Liver (tissue), 10 donors: ENCODE results near the gene PATZ1. TPM values are rescaled to one million over a fixed set of nuclear protein-coding genes. Genes with fewer than 3 reads are reported as not detected.
A peak's percentile ranks its signal among the peaks of the same experiment; 100 is the strongest.

Experiments
- DNase-seq: peaks from one replicate; pipeline ENCODE4 v3.0.0-alpha.2; 2017; ENCODE audit warnings: low spot score
- H3K27ac ChIP-seq, 2 donors: one replicate each; pipeline ENCODE4 v1.7.0; 2013; ENCODE audit warnings: inconsistent platforms in 2 of 2, low read length in 2 of 2, control low read depth in 1 of 2, low read depth in 1 of 2, mild to moderate bottlenecking in 1 of 2
- H3K27me3 ChIP-seq, 4 donors: one replicate each; pipeline versions ENCODE4 v1.6.1 to v1.7.0; 2013; ENCODE audit warnings: low read length in 3 of 4, inconsistent platforms in 1 of 4, mild to moderate bottlenecking in 1 of 4, moderate library complexity in 1 of 4; ENCODE audit not compliant: control insufficient read depth in 4 of 4, insufficient read depth in 4 of 4
- H3K36me3 ChIP-seq, 4 donors: one replicate each; pipeline versions ENCODE4 v1.6.1 to v1.7.0; 2013; ENCODE audit warnings: low read length in 3 of 4, mild to moderate bottlenecking in 3 of 4, low read depth in 1 of 4, moderate library complexity in 1 of 4; ENCODE audit not compliant: control insufficient read depth in 4 of 4, insufficient read depth in 3 of 4
- H3K4me1 ChIP-seq, 4 donors: one replicate each; pipeline versions ENCODE4 v1.6.1 to v1.7.0; 2013; ENCODE audit warnings: low read length in 3 of 4, mild to moderate bottlenecking in 3 of 4, moderate library complexity in 1 of 4; ENCODE audit not compliant: control insufficient read depth in 4 of 4, insufficient read depth in 4 of 4
- H3K4me3 ChIP-seq, 3 donors: one replicate each; pipeline versions ENCODE4 v1.6.1 to v1.7.0; 2013; ENCODE audit warnings: low read length in 3 of 3, control low read depth in 1 of 3, low read depth in 1 of 3, mild to moderate bottlenecking in 1 of 3
- H3K9ac ChIP-seq, 2 donors: one replicate each; pipeline ENCODE4 v1.7.0; 2013; ENCODE audit warnings: low read length in 2 of 2, mild to moderate bottlenecking in 2 of 2, moderate library complexity in 2 of 2, control low read depth in 1 of 2, low read depth in 1 of 2
- H3K9me3 ChIP-seq, 4 donors: one replicate each; pipeline versions ENCODE4 v1.6.1 to v1.7.0; 2013; ENCODE audit warnings: low read length in 3 of 4; ENCODE audit not compliant: control insufficient read depth in 4 of 4
- ATF3 ChIP-seq: IDR thresholded peaks from 2 replicates; pipeline ENCODE4 v1.6.1; 2016; ENCODE audit warnings: antibody characterized with exemption
- CTCF ChIP-seq: fragments of 150-350 bp; IDR thresholded peaks from 2 replicates; pipeline ENCODE4 v1.5.1; 2017; ENCODE audit warnings: improper control_type of control experiment, low read depth, low read length; ENCODE audit not compliant: missing input control
- EGR1 ChIP-seq, 2 donors: IDR thresholded peaks; 2 replicates each; pipeline ENCODE4 v1.6.1; 2016 to 2018; ENCODE audit warnings: antibody characterized with exemption in 2 of 2, low read depth in 2 of 2
- FOXA1 ChIP-seq: IDR thresholded peaks from 2 replicates; pipeline ENCODE4 v1.6.1; 2016; ENCODE audit warnings: antibody characterized with exemption
- FOXA2 ChIP-seq: IDR thresholded peaks from 2 replicates; pipeline ENCODE4 v1.6.1; 2016; ENCODE audit warnings: antibody characterized with exemption
- GABPA ChIP-seq, 2 donors: IDR thresholded peaks in 1 of 2; conservative IDR thresholded peaks in 1 of 2; 2 replicates each; pipeline ENCODE4 v1.6.1; 2016; ENCODE audit warnings: antibody characterized with exemption in 2 of 2, mild to moderate bottlenecking in 1 of 2, moderate library complexity in 1 of 2
- HNF4A ChIP-seq, 2 donors: conservative IDR thresholded peaks; 2 replicates each; pipeline ENCODE4 v1.6.1; 2016; ENCODE audit warnings: antibody characterized with exemption in 2 of 2, mild to moderate bottlenecking in 2 of 2
- HNF4G ChIP-seq: IDR thresholded peaks from 2 replicates; pipeline ENCODE4 v1.6.1; 2016; ENCODE audit warnings: antibody characterized with exemption
- JUND ChIP-seq, 2 donors: IDR thresholded peaks; 2 replicates each; pipeline ENCODE4 v1.6.1; 2016; ENCODE audit warnings: antibody characterized with exemption in 2 of 2
- MAX ChIP-seq: IDR thresholded peaks from 2 replicates; pipeline ENCODE4 v1.6.1; 2016; ENCODE audit warnings: antibody characterized with exemption
- NR2F2 ChIP-seq: IDR thresholded peaks from 2 replicates; pipeline ENCODE4 v1.6.1; 2016; ENCODE audit warnings: antibody characterized with exemption
- RAD21 ChIP-seq, 2 donors: IDR thresholded peaks; 2 replicates each; pipeline ENCODE4 v1.6.1; 2016; ENCODE audit warnings: antibody characterized with exemption in 2 of 2, mild to moderate bottlenecking in 2 of 2
- RXRA ChIP-seq, 2 donors: IDR thresholded peaks; 2 replicates each; pipeline ENCODE4 v1.6.1; 2017 to 2018; ENCODE audit warnings: antibody characterized with exemption in 2 of 2, mild to moderate bottlenecking in 1 of 2
- SP1 ChIP-seq: IDR thresholded peaks from 2 replicates; pipeline ENCODE4 v1.6.1; 2018; ENCODE audit warnings: antibody characterized with exemption, mild to moderate bottlenecking
- TAF1 ChIP-seq: conservative IDR thresholded peaks from 2 replicates; pipeline ENCODE4 v1.6.1; 2016; ENCODE audit warnings: antibody characterized with exemption, mild to moderate bottlenecking
- YY1 ChIP-seq: IDR thresholded peaks from 2 replicates; pipeline ENCODE4 v1.6.1; 2016; ENCODE audit warnings: antibody characterized with exemption, mild to moderate bottlenecking
- ZBTB33 ChIP-seq: IDR thresholded peaks from 2 replicates; pipeline ENCODE4 v1.6.1; 2016; ENCODE audit warnings: antibody characterized with exemption
- WGBS: extraction: QIAGEN DNeasy Blood & Tissue Kit; methylation state at CpG from one replicate; pipeline ENCODE4 v1.1.7; 2013; 5-methylcytosine and 5-hydroxymethylcytosine counted together
- polyA plus RNA-seq, 2 donors: library from polyadenylated mRNA; stranded (reverse) in 1 of 2; unstranded in 1 of 2; fragments of 200-250 nt in 1 of 2; fragments of >200 nt in 1 of 2; fragmentation: Nextera tagmentation in 1 of 2; extraction: Ambion mirVana in 1 of 2; gene quantifications; one replicate each; pipeline versions ENCODE4 v1.2.1 to v1.2.3, GENCODE V29; 2013 to 2015
- small RNA-seq: library from RNA; depleted of rRNA; stranded (forward); fragments of <200 nt; gene quantifications from one replicate; pipeline ENCODE3, GENCODE V24; 2014
- total RNA-seq, 2 donors: library from RNA; depleted of rRNA; stranded (reverse); fragments of >200 nt; gene quantifications; one replicate each; pipeline ENCODE4 v1.2.3, GENCODE V29; 2014
- donor health status: healthy.
- donor health status: healthy.
- donor health status: healthy.
- donor health status: healthy.
- donor health status: healthy.

PATZ1 gene
- total and polyA plus RNA-seq, 4 donors: 3.8 to 13.5 (median 10.1) TPM

- Histone ChIP-seq H3K36me3 (peaks cover 7 to 18% (median 12%) of the 10 kb centered on the region in 4 donors), H3K4me3 (no peak overlapping the region), H3K27ac (peak overlapping the region in 1 of 2 donors; percentile 57), H3K9me3 (no peaks in the 10 kb centered on the region), H3K9ac (no peak overlapping the region), H3K4me1 (peaks cover 0 to 13% (median 6%) of the 10 kb centered on the region in 4 donors), H3K27me3 (no peaks in the 10 kb centered on the region)
- DNase-seq: no peak
- WGBS: 88% methylated on average over 5 of the region's 5 CpGs
- TF ChIP-seq HNF4A (conservative IDR thresholded peaks at IDR 0.05) (no peak), SP1 (no peak), YY1 (no peak), EGR1 (IDR thresholded peaks at IDR 0.05; ENCODE audit: low read depth in 2 of 2) (no peak), JUND (IDR thresholded peaks at IDR 0.05) (no peak), MAX (no peak), RXRA (IDR thresholded peaks at IDR 0.05) (no peak), NR2F2 (no peak), GABPA (IDR thresholded peaks at IDR 0.05 in 1 of 2, conservative IDR thresholded peaks at IDR 0.05 in 1 of 2) (no peak), RAD21 (IDR thresholded peaks at IDR 0.05) (no peak), ZBTB33 (no peak), FOXA1 (no peak), TAF1 (no peak), ATF3 (no peak), FOXA2 (no peak), CTCF (no peak), HNF4G (no peak)
Observed at GRCh38 chr22:31277741-31278140, 68.4 kb downstream of the PATZ1 start.

GRCh38 chr22:31276426-31277167, 69.5 kb downstream of the PATZ1 start:
- H3K27me3 ChIP-seq: no peaks in the 10 kb centered on the region
- no peak overlapping the region for H3K9ac ChIP-seq
- no peak overlapping the region for H3K27ac ChIP-seq
- no peak overlapping the region for H3K4me3 ChIP-seq
- 95% methylated on average over 65 of the region's 69 CpGs for WGBS
- no peak for DNase-seq
- peaks cover 7 to 20% (median 14%) of the 10 kb centered on the region in 4 donors for H3K36me3 ChIP-seq
- peaks cover 0 to 13% (median 6%) of the 10 kb centered on the region in 4 donors for H3K4me1 ChIP-seq
- TF ChIP-seq HNF4A (conservative IDR thresholded peaks at IDR 0.05): no peak
- TF ChIP-seq EGR1 (IDR thresholded peaks at IDR 0.05; ENCODE audit: low read depth in 2 of 2): no peak
- no peak for TF ChIP-seq TAF1
- TF ChIP-seq CTCF: no peak
- no peaks in the 10 kb centered on the region for H3K9me3 ChIP-seq

Small RNAs within 50 kb of the gene (small RNA-seq; reads per million reads assigned to genes)
- not detected for gene RNA5SP496
- gene RNU6-338P: not detected

Other genes with a start within 250 kb of the PATZ1 start
- 1 to 10 TPM; 3.0 to 9.0 TPM for gene SELENOM, start 238.8 kb downstream of the PATZ1 start, total RNA-seq
- 10 to 100 TPM; 15.5 to 17.3 TPM for gene SELENOM, start 238.8 kb downstream of the PATZ1 start, polyA plus RNA-seq
- under 1 TPM; 0.14 to 0.17 TPM for gene INPP5J, start 223.4 kb downstream of the PATZ1 start, total RNA-seq
- gene INPP5J, start 223.4 kb downstream of the PATZ1 start, polyA plus RNA-seq: under 1 TPM; 0.06 to 0.08 TPM
- gene PLA2G3, start 205.8 kb downstream of the PATZ1 start, total RNA-seq: not detected
- gene PLA2G3, start 205.8 kb downstream of the PATZ1 start, polyA plus RNA-seq: not detected
- gene RNF185, start 186.2 kb downstream of the PATZ1 start, total RNA-seq: 10 to 100 TPM; 11.7 to 37.4 TPM
- 10 to 100 TPM; 25.6 to 33.1 TPM for gene RNF185, start 186.2 kb downstream of the PATZ1 start, polyA plus RNA-seq
- gene LIMK2, start 134.0 kb downstream of the PATZ1 start, total RNA-seq: 10 to 100 TPM; 13.6 to 39.2 TPM
- gene LIMK2, start 134.0 kb downstream of the PATZ1 start, polyA plus RNA-seq: 10 to 100 TPM in 1 of 2 donors, 1 to 10 TPM in 1; 6.6 to 13.3 TPM
- 1 to 10 TPM; 7.3 to 7.8 TPM for gene PIK3IP1, start 53.9 kb downstream of the PATZ1 start, total RNA-seq
- 1 to 10 TPM; 3.1 to 4.7 TPM for gene PIK3IP1, start 53.9 kb downstream of the PATZ1 start, polyA plus RNA-seq
- gene DRG1, start 53.3 kb upstream of the PATZ1 start, total RNA-seq: 10 to 100 TPM; 34.7 to 39.7 TPM
- 10 to 100 TPM; 23.1 to 30.2 TPM for gene DRG1, start 53.3 kb upstream of the PATZ1 start, polyA plus RNA-seq
- 1 to 10 TPM; 7.0 to 7.1 TPM for gene EIF4ENIF1, start 143.5 kb upstream of the PATZ1 start, total RNA-seq
- gene EIF4ENIF1, start 143.5 kb upstream of the PATZ1 start, polyA plus RNA-seq: 1 to 10 TPM; 4.6 to 5.1 TPM
- 10 to 100 TPM; 11.0 to 16.2 TPM for gene SFI1, start 150.2 kb upstream of the PATZ1 start, total RNA-seq
- 1 to 10 TPM; 3.1 to 3.7 TPM for gene SFI1, start 150.2 kb upstream of the PATZ1 start, polyA plus RNA-seq